Measurements from ENCODE around the gene COBL. TPM values are rescaled to one million over a fixed set of nuclear protein-coding genes. Genes with fewer than 3 reads are reported as not detected.

The COBL gene
- total and polyA plus RNA-seq, 2 donors (not counting 3 experiments of a cell fraction or from before 2014, with no cell fraction given), result 0.11 TPM; not detected in 1

DNA sequence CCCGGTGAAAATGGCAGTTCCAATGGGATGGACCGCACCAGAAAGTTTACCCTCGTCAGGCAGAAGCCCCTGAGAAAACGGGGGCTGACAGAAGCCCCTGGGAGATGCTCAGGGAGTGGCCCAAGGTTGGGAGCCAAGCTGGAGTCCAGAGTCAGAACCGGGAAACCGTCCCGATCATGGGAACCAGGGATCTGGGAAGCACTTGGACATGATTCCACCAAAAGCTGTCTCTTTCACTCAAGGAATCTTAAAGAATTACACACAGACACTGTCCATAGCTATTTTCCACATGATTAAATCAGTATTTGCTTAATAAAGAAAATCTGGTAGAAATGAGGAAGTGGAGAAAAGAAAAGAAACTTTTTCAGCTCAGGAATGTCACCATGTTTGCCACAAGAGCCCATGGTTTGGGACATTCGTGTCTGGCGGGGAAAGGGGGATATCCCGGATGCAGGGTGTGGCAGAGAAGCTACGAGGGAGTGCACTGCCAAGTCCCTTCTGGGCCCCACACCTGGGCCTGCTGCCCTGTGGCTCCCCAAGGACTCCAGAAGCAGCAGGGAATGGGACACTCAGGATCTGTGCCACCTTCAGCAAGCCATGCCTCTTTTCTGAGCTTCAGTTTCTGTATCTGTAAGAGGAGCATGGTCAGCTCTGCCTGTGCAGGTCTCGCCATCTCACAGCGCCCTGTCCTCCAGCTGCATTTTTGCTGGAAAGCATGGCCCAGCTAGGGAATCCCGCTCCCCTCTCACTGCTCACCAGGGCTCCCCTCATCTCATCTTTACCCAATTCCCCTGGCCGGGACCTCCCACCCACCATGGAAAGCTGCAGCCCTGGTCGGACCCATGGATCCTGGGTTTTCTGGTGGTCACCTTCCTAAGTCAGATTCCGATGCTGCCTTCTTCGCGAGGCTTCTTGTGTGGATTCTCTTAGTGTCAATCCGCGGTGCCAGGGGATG, 308.8 kb downstream of the COBL start:
- Histone ChIP-seq H3K27ac (ENCODE audit: insufficient read depth, low read depth, low read length) (no peak overlapping the region), H3K36me3 (ENCODE audit: control insufficient read depth in 2 of 2, extremely low read depth in 1 of 2, insufficient read depth in 2 of 2, low read length in 2 of 2) (no peaks in the 10 kb centered on the region), H3K4me3 (replicated peaks in 1 of 3; ENCODE audit: insufficient read depth in 1 of 3, low read depth in 1 of 3, low read length in 3 of 3) (no peak overlapping the region), H4K20me1 (replicated peaks; ENCODE audit: control insufficient read depth, extremely low read depth, insufficient read depth, low read length) (no peaks in the 10 kb centered on the region), H3K9me1 (replicated peaks; ENCODE audit: control insufficient read depth, extremely low read depth, insufficient read depth, low read length) (no peaks in the 10 kb centered on the region), H3K79me2 (ENCODE audit: control insufficient read depth, insufficient read depth, low read length) (no peaks in the 10 kb centered on the region), H3K4me1 (ENCODE audit: control insufficient read depth, extremely low read depth, insufficient read depth, low read length) (no peaks in the 10 kb centered on the region), H3K9ac (replicated peaks; ENCODE audit: extremely low read depth, insufficient read depth, low read length) (no peak overlapping the region), H3K27me3 (ENCODE audit: control insufficient read depth in 2 of 2, insufficient read depth in 2 of 2, low read length in 2 of 2) (peaks cover 2 to 8% of the 10 kb centered on the region in 2 experiments), H3K4me2 (ENCODE audit: insufficient read depth, low read length) (no peak overlapping the region), H2AFZ (ENCODE audit: low read depth, low read length) (no peak overlapping the region), H3K9me3 (replicated peaks; ENCODE audit: control insufficient read depth, insufficient read depth, low read length) (no peaks in the 10 kb centered on the region)
- TF ChIP-seq MYC (IDR thresholded peaks at IDR 0.05; ENCODE audit: low read depth, low read length) (no peak), POLR2A (IDR thresholded peaks at IDR 0.05; ENCODE audit: low read depth, low read length) (no peak), GATA2 (IDR thresholded peaks at IDR 0.05; ENCODE audit: insufficient read depth, insufficient read length, low read depth, low read length) (no peak), POLR2AphosphoS5 (IDR thresholded peaks at IDR 0.05; ENCODE audit: insufficient read depth, low read depth, low read length) (no peak), JUN (IDR thresholded peaks at IDR 0.05; ENCODE audit: borderline replicate concordance, insufficient read depth, insufficient read length, low read depth) (no peak), EZH2 (IDR thresholded peaks at IDR 0.05; ENCODE audit: borderline replicate concordance, low read depth, low read length, severe bottlenecking) (no peak), FOS (IDR thresholded peaks at IDR 0.05; ENCODE audit: borderline replicate concordance, insufficient read depth, low read length) (no peak)
- TF ChIP-seq, protein P1, sequence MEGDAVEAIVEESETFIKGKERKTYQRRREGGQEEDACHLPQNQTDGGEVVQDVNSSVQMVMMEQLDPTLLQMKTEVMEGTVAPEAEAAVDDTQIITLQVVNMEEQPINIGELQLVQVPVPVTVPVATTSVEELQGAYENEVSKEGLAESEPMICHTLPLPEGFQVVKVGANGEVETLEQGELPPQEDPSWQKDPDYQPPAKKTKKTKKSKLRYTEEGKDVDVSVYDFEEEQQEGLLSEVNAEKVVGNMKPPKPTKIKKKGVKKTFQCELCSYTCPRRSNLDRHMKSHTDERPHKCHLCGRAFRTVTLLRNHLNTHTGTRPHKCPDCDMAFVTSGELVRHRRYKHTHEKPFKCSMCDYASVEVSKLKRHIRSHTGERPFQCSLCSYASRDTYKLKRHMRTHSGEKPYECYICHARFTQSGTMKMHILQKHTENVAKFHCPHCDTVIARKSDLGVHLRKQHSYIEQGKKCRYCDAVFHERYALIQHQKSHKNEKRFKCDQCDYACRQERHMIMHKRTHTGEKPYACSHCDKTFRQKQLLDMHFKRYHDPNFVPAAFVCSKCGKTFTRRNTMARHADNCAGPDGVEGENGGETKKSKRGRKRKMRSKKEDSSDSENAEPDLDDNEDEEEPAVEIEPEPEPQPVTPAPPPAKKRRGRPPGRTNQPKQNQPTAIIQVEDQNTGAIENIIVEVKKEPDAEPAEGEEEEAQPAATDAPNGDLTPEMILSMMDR (IDR thresholded peaks at IDR 0.05; ENCODE audit: extremely low read depth in 1 of 2, insufficient read depth in 1 of 2, low read depth in 1 of 2, low read length in 2 of 2), result no peak
- TF ChIP-seq, protein P2, sequence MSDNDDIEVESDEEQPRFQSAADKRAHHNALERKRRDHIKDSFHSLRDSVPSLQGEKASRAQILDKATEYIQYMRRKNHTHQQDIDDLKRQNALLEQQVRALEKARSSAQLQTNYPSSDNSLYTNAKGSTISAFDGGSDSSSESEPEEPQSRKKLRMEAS (IDR thresholded peaks at IDR 0.05; ENCODE audit: insufficient read depth, insufficient read length), result no peak
- BruUV-seq (replicated peaks), result no TSS peak
- dilution Hi-C loops (cut with MboI; ENCODE audit: extremely low pct_ligation_motif_present, low sequenced_read_pairs) (no loop called here), intact Hi-C loops (cut with micrococcal nuclease) (no loop called here)
- DNase-seq (ENCODE audit: low read depth, low spot score) (no peak), FAIRE-seq (no peak)
- CTCF ChIA-PET, result interaction anchor here (0.6 to 1.6 kb wide), 3 partner anchors 12 to 45 kb away, joined by 3 to 6 read pairs (median 3); no protein-coding TSS in a partner anchor
- POLR2A ChIA-PET, result no interaction called here
